Activated CD8-positive, alpha-beta memory T cell treated with anti-CD3 and anti-CD28 coated beads, Interleukin-2, amount 50 U/mL, for 1 hour (primary cell): ENCODE measurements around the gene MMP17.

Experiments
- DNase-seq: peaks from one replicate; pipeline ENCODE4 v3.0.0-alpha.2; 2020; ENCODE audit errors: extremely low read depth

MMP17 gene

DNA sequence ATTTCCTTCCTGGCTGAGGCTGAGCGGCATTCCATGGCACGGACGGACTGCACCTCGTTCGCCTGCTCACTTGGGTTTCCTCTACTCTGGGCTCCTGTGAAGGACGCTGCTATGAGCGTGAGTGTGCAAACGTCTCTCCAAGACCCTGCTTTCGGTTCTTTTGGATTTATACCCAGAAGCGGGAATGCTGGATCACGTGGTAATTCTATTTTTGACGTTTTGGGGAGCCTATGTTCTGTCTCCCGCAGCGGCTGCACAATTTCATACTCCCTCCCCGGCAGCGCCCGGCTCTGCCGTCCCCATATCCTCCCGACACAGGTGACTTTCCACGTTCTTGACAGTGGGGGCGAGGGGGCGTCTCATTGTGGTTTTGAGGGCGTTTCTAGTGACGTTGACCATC, 20.6 kb downstream of the MMP17 start:
- no peak for DNase-seq

DNA sequence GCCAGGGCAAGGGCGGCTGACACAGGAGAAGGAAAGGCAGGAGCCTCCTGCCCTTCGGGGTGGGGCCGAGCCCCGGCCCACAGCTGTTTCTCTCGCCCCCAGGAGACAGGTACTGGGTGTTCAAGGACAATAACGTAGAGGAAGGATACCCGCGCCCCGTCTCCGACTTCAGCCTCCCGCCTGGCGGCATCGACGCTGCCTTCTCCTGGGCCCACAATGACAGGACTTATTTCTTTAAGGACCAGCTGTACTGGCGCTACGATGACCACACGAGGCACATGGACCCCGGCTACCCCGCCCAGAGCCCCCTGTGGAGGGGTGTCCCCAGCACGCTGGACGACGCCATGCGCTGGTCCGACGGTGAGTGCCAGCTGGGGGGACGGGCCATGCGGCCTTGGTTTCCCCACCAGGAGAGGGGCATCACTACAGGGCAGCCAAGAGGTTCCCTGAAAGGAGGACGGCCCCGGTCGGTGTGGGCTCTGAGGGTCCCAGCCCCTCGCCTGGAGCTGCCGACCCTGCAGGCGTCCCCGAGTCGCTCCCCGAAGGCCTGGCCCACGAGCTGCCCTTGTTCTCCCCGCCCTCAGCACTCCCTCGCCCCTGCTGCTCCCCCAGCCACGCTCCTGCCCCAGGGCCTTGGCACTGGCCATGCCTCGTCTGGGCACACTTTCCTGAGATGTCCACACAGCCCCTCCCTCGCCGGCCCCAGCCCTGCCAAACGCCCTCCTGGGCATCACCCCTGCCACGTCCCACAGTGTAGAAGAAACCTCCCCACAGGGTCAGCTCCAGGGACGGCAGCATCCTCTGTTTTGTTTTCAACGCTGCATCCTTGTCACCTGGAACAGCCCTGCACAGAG, 21.7 kb downstream of the MMP17 start:
- DNase-seq = no peak

DNA sequence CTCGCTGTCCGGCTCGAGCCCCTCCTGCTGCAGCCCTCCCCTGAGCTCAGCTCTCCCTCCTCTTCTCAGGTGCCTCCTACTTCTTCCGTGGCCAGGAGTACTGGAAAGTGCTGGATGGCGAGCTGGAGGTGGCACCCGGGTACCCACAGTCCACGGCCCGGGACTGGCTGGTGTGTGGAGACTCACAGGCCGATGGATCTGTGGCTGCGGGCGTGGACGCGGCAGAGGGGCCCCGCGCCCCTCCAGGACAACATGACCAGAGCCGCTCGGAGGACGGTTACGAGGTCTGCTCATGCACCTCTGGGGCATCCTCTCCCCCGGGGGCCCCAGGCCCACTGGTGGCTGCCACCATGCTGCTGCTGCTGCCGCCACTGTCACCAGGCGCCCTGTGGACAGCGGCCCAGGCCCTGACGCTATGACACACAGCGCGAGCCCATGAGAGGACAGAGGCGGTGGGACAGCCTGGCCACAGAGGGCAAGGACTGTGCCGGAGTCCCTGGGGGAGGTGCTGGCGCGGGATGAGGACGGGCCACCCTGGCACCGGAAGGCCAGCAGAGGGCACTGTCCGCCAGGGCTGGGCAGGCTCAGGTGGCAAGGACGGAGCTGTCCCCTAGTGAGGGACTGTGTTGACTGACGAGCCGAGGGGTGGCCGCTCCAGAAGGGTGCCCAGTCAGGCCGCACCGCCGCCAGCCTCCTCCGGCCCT, 22.8 kb downstream of the MMP17 start:
- no peak for DNase-seq

DNA sequence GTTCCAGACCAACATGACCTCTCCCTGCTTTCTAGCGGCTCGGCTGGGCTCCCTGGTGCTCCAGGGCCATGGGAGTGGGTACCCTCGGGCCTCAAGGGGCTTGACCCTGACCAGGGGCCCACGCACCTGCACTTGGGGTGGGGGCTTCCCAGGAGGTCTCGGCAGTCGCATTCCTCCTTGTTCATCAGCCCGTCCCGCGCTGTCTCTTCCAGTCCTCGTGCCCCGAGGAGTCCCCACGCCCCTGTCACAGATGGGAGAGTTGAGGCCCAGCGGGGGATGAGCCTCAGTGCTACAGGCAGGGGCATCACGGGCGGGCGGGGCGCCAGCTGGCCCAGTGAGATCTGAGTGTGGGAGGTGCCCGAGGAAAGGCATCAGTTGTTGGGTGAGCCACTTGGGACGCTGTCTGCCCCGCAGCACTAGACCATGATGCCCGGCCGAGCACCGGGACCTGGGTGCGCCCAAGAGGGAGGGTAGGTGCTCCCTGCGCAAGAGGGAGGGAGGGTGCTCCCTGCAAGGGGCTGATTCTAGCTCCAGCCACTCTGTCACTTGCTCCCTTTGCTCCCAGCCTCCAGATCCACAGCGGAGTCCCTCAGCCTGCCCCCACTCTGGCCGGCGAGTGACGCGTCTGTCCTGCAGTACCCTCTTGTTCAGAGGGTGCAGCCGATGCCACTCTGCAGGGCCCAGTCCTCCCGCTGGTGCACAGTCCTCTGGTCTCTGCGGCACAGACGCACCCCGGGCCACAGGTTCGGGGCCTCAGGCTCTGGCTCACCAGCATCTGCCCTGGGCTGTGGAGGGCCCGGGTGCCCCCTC, 23.8 kb downstream of the MMP17 start:
- no peak for DNase-seq

DNA sequence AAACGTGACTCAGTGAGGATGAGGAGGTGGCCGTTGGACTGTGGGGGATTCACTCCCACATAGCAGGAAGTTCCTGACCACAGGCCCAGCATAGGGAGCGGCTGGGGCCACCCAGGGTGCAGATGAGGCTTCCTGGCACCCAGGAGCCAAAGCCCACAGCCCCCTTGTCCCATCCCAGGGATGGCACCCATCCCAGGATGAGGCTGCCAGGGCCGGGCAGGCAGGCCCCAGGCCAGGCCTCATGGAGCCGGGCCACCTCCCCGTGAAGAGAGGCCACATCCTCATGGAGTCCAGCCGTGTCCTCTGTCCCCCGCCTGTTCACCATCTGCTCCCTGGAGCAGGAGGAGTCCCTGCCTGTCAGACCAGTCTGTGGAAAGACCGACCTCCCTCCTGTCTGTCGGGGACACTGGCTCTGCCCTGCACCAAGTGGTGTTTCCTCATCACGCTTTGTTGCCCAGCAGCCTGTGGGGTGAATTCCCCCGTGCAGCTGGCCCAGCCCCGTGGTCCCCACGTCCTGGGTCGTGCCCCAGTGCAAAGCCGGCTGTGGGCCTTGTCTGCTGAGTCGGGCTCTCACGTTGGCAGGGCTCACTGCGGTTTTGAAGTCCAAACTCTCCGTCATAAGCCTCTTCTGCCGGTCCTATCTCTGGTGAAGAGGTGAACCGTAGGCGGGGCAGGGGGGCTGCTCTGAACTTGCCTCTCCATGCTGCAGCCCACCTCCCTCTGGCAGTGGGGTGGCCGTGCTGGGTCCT, 24.5 kb downstream of the MMP17 start:
- no peak for DNase-seq

DNA sequence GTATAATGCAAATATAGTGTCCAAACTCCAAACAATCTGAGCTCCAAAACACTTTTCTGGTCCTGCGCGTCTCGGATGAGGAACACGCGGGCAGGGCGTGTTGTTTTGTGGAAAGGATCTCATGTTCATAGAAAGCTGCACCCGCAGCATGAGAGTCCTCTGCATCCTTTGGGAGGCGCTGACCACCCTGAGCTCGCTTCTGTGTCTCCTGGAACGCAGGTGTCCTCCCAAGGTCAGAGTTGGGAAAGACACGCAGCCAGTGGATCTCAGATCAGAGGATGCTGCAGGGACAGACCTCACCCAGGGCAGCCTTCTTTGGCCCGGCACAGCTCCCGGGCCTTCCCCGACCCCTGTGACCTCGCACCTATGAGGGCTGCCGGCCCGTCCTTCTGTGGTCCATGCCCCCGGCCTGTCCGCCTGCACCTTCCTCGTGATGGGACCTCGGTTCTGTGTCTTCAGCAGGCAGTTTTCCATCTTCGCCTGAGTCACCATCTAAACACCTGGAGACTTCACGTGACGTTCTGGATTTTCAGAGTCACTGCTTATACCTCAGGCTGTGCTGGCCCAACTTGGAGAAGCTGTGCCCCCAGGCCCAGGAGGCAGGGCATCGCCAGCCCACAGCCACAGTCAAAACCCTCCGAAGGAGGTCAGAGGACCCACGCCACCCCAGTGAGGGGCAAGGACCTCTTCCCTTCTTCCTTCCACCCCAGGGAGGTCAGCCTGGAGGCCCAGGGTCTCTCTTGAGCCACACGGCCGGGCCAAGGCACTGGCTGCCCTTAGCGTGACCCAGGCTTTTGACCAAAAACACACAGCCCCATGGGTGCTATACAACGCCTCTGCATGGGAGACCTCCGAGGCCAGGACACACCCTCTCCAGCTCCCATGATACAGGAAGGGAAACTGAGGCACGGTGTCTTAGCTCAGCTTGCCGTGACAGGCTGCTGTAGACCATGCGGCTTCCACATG, 25.9 kb downstream of the MMP17 start:
- DNase-seq = no peak

DNA sequence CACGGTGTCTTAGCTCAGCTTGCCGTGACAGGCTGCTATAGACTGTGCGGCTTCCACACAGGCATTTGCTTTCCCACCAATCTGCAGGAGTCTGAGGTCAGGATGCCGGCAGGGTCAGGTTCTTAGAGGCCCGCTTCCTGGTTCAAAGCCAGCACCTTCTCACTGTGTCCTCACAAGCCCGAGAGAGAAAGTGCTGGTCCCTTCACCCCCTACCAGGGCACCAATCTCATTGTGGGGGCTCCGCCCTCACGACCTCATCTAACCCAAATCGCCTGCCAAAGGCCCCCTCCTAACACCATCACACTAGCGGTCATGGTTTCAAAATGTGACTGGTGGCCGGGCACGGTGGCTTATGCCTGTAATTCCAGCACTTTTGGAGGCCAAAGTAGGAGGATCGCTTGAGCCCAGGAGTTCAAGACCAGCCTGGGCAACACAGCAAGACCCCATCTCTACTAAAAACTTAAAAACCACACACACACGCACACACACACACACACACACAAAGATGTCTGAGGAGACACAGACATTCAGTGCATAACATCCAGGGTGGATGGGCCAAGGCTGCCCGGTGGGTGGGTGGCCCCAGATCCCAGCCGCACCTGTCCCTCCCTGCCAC, 26.8 kb downstream of the MMP17 start:
- DNase-seq = no peak

DNA sequence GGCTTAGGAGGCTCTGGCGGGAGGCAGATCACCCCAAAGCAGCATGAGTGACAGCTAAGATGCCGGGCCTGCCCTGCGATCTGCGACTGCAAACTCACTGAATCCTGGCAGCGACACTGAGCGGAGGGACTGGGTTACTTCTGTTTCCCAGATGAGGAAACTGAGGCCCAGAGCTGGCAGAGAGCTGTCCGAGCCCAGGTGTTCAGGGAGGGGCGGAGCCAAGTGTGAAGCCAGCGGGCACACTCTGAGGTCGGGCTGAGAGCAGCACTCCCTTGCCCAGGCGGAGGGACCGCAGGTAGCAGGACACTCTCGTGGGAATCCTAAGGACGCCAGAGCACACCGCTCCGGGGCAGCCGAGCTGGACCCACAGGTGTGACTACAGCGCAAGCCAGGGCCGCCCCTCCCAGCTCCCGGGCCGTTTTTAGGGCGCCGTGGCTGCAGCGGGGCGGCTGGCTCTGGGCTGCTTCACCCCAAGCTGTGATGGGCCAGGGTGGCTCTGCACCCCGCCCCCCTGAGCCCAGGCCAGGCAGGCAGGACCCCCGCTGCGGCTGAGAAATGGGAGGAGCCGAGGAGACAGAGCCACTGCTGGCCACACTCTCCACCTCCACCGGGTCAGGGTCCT, 27.4 kb downstream of the MMP17 start:
- no peak for DNase-seq

DNA sequence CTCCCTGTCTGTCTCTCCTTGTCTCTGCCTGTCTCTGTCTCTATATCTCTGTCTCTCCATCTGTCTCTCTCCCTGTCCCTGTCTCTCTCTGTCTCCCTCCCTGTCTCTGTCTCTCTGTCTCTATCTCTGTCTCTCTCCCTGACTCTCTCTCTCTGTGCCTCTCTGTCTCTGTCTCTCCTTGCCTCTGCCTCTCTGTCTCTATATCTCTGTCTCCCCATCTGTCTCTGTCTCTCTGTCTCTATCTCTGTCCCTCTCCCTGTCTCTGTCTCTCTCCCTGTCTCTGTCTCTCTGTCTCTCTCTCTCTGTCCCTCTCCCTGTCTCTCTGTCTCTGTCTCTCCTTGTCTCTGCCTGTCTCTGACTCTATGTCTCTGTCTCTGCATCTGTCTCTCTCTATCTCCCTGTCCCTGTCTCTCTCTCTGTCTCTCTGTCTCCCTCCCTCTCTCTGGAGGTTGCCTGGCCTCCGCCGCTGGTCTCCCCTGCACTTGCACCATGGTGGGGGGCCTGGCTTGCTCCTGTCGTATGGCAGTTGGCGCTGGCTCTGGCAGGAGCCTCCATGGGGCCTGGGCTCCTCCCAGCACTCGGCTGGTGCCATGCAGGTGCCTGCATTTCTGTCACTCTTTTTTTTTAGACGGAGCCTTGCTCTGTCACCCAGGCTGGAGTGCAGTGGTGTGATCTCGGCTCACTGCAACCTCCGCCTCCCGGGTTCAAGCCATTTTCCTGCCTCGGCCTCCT, 28.3 kb downstream of the MMP17 start:
- no peak for DNase-seq

DNA sequence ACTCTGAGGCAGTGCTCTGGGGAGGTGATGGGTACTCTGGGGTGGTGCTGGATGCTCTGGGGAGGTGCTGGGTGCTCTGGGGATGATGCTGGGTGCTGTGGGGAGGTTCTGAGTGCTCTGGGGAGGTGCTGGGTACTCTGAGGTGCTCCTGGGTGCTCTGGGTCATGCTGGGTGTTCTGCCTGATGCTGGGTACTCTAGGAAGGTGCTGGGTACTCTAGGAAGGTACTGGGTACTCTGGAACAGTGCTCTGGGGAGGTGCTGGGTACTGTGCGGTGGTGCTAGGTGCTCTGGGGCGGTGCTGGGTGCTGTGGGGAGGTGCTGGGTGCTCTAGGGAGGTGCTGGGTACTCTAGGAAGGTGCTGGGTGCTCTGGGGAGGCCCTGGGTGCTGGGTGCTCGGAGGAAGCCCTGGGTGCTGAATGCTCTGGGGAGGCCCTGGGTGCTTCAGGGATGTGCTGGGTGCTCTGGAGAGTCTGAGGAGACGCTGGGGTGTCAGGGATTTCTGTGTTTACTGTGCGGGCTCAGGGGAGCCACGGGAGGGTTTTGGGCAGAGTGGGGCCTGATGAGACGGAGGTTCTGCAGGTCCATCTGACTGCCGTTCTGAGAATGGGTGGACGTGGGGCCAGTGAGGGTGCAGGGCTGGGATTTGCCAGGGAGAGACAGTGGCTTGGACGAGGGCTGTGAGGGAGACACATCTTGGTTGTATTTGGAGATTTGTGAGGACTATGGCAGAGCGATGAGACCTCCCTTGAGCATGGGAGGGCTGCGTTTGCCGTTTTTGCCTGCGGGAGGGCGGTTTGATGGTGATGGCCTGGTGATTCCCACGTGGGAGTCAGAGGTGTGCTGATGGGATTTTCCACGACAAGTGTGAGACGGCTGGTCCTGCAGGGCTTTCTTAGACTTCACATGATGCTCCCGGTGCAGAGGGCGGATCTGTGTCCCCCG, 30.0 kb downstream of the MMP17 start:
- DNase-seq = no peak

DNA sequence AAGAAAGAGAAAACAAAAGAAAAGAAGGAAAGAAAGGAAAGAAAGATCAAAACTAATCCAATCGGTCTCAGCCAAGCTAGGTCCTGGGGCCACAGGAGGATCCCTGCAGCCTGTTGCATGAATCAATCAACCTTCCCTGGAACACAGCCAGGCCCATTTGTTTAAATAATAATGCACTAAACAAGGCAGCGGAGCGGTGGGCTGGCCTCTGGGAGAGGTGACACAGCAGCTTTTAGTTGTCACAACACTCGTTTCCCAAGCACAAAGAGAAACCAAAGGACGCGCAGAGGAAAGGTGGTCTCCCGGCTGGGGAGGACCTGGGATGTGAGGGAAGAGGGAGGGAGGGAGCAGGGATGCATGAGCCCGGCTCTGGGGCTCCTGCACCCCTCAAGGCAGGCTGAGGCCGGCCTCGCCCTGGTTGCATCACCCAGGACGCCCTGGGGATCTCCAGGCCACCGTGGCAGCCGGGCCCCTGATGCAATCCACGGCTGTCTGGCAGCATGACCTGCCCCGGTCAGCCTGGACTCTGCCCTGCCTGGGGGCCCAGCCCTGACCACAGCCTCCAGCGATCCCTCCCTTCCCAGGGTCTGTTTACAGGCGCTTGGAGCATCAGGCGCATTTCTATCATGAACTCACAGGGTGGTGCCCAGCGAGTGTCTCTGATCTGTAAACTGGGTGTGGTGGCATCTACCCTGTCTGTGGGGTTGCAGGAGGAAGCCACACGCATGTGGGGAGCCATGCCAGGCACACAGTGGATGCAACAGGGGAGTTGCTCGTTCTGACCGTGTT, 32.5 kb downstream of the MMP17 start:
- no peak for DNase-seq

DNA sequence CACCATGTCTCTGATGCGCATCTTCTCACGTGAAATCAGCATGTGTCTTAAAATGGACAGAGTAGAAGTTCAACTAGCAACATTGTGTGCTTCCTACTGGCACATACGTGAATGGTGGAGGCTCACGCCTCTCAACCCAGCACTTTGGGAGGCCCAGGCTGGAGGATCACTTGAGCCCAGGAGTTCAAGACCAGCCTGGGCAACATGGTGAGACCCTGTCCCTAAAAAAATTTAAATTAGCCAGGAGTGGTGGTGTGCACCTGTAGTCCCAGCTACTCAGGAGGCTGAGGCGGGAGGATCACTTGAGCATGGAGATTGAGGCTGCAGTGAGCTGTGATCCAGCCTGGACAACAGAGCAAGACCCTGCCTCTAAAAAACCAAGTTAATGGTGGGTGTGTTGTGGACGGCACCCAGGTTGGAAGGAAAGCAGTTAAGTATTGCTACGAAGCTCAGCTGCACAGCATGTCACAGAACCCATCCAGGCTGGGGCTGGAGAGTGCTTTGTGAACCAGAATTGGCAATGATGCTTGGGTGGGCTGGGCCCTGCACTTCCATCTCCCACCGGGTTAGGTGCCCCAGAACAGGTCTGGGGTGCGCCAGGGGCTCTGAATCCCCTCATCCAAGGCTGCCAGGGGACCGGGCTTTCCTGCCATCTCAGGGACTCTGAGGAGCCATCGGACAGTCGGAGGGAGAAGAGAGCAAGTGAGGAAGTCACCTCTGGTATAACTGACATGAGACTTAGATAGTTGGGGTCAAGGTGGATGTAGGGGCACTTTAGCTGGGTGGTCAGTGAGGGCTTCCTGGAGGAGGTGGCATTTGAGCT, 33.3 kb downstream of the MMP17 start:
- no peak for DNase-seq

DNA sequence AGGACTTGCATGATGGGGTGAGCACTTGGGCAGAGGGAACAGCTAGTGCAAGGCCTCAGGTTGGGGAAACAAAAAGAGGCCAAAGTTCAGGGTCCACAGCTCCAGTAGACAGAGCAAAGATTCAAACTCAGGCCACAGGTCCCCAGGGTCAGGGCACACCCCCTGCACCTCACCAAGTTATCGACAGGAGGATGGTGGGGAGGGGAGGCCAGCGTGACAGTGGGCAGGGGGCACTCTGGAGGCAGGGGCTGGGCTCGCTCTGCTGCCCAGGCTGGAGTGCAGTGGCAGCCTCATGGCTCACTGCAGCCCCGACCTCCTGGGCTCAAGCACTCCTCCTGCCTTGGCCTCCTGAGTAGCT, 33.9 kb downstream of the MMP17 start:
- no peak for DNase-seq

DNA sequence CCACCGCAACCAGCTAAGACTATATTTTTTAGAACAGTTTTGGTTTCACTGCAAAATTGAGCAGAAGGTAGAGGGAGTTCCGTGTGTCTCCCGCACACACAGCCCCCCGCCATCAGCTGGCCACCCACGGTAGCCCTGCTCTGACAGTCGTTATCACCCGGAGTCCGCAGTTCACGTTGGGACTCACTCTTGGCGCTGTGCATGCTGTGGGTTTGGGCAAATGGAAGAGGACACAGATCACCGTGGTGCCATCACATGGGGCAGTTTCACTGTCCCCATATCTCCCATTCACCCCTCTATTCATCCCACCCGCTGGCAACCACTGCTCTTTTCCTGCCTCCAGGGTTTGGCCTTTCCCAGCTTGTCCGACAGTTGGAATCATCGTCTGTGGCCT, 34.4 kb downstream of the MMP17 start:
- no peak for DNase-seq

DNA sequence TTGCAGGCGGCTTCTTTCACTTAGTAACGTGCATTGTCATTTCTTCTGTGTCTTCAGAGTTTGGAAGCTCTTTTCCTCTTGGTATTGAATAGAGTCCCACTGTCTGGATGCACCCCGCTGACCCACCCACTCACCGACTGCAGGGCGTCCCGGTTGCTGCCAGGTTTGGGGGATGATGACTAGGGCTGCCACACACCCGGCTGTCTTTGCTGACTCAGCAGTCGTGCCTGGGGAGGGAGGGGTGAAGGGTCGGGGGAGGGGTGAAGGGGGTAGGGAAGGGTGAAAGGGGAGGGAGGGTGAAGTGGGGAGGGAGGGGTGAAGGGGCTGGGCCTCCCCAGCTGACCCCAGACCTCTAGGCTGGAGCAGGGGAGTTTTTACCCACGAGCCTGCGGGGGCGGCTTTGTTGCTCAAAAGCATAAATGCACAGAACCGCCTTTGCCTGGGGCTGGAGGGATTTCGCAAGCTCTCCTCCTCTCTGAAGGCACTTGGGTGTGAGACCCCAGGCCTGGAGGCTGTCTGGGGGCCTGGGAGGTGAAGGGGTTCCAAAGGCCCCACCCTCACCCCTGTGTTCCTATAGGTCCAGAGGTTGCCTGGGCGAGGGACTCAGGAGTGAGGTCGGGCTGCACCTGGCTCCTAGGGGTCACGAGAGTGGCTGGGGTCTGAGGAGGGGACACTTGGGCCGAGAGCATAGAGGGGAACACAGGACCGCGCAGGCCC, 35.0 kb downstream of the MMP17 start:
- no peak for DNase-seq
